SK-N-MC (cell line): ENCODE measurements around the gene TMEM247.

Source experiments
- EZH2 ChIP-seq: fragments of 200-600 bp; sonication (generic); IDR thresholded peaks from one replicate; pipeline ENCODE4 v1.6.1; 2017; ENCODE audit warnings: antibody characterized with exemption
- FOXP2 ChIP-seq: optimal IDR thresholded peaks from 2 replicates; pipeline ENCODE3; 2011; ENCODE audit warnings: mild to moderate bottlenecking, moderate library complexity; ENCODE audit not compliant: insufficient read depth; ENCODE audit errors: extremely low read length, control extremely low read depth
- POLR2AphosphoS5 ChIP-seq: IDR thresholded peaks from 2 replicates; pipeline ENCODE4 v1.6.1; 2012; ENCODE audit warnings: mild to moderate bottlenecking, low read depth, low read length, borderline replicate concordance

GRCh38 chr2:46480562-46480961 lies 1.2 kb downstream of the TMEM247 start:
- TF ChIP-seq EZH2 (no peak), POLR2AphosphoS5 (no peak), FOXP2 (no peak)
